Measurements from ENCODE around the gene ABHD14A.

Gene ABHD14A

GRCh38 chr3:51941798-51942602 is 32.9 kb upstream of the ABHD14A start, which contains the start of the genes PARP3 and RRP9:
PARP3 (plus strand) TSS chr3:51942363; CDS start chr3:51943356, 993 bp downstream.
RRP9 (minus strand) TSS chr3:51941904; CDS start chr3:51941867, 37 bp downstream.
- peak within 1 kb of the TSS; percentile 91 to 96 for H3K4me3 ChIP-seq (replicated peaks in 1 of 2; ENCODE audit: low read depth in 2 of 2, low read length in 2 of 2)
- TF ChIP-seq CTCF (IDR thresholded peaks at IDR 0.05; ENCODE audit: low read depth, low read length), result peak; percentile 99
- peak; percentile 100 for DNase-seq (ENCODE audit: low read depth in 2 of 2)

GRCh38 chr3:51942603-51943450 is 32.0 kb upstream of the ABHD14A start:
- peak overlapping the region; percentile 39 to 55 for H3K4me3 ChIP-seq (replicated peaks in 1 of 2; ENCODE audit: low read depth in 2 of 2, low read length in 2 of 2)
- no peak for TF ChIP-seq CTCF (IDR thresholded peaks at IDR 0.05; ENCODE audit: low read depth, low read length)
- DNase-seq (ENCODE audit: low read depth in 2 of 2), result peak; percentile 63 to 72

- no peak overlapping the region for H3K4me3 ChIP-seq (replicated peaks in 1 of 2; ENCODE audit: low read depth in 2 of 2, low read length in 2 of 2)
- no peak for TF ChIP-seq CTCF (IDR thresholded peaks at IDR 0.05; ENCODE audit: low read depth, low read length)
- no peak for DNase-seq (ENCODE audit: low read depth in 2 of 2)
Observed at GRCh38 chr3:51943451-51944391, 31.1 kb upstream of the ABHD14A start.

- no peak overlapping the region for H3K4me3 ChIP-seq (replicated peaks in 1 of 2; ENCODE audit: low read depth in 2 of 2, low read length in 2 of 2)
- DNase-seq (ENCODE audit: low read depth in 2 of 2), result no peak
- no peak for TF ChIP-seq CTCF (IDR thresholded peaks at IDR 0.05; ENCODE audit: low read depth, low read length)
Observed at GRCh38 chr3:51944451-51945021, 30.3 kb upstream of the ABHD14A start.

GRCh38 chr3:51945031-51945840 is 29.6 kb upstream of the ABHD14A start:
- no peak overlapping the region for H3K4me3 ChIP-seq (replicated peaks in 1 of 2; ENCODE audit: low read depth in 2 of 2, low read length in 2 of 2)
- no peak for TF ChIP-seq CTCF (IDR thresholded peaks at IDR 0.05; ENCODE audit: low read depth, low read length)
- no peak for DNase-seq (ENCODE audit: low read depth in 2 of 2)

Data from cardiac fibroblast (primary cell).